ENCODE results near the gene TSC22D3.

The TSC22D3 gene

GRCh38 chrX:107773906-107774435 is 1.6 kb downstream of the TSC22D3 start:
- Histone ChIP-seq H3K27ac (ENCODE audit: low read depth, low read length) (no peak overlapping the region), H3K9ac (ENCODE audit: low read length) (no peak overlapping the region), H3K36me3 (ENCODE audit: control insufficient read depth, insufficient read depth, low read length) (no peaks in the 10 kb centered on the region), H3K4me3 (ENCODE audit: low read length) (peak overlapping the region; percentile 24), H3K27me3 (ENCODE audit: control insufficient read depth, insufficient read depth, low read length) (peaks cover 10% of the 10 kb centered on the region), H3K4me1 (ENCODE audit: control insufficient read depth, insufficient read depth, low read length) (peaks cover 5% of the 10 kb centered on the region)

GRCh38 chrX:107773206-107773605 is 2.4 kb downstream of the TSC22D3 start:
- Histone ChIP-seq H3K9ac (ENCODE audit: low read length) (no peak overlapping the region), H3K36me3 (ENCODE audit: control insufficient read depth, insufficient read depth, low read length) (no peaks in the 10 kb centered on the region), H3K27ac (ENCODE audit: low read depth, low read length) (no peak overlapping the region), H3K27me3 (ENCODE audit: control insufficient read depth, insufficient read depth, low read length) (peaks cover 13% of the 10 kb centered on the region), H3K4me1 (ENCODE audit: control insufficient read depth, insufficient read depth, low read length) (peaks cover 5% of the 10 kb centered on the region), H3K4me3 (ENCODE audit: low read length) (no peak overlapping the region)

DNA sequence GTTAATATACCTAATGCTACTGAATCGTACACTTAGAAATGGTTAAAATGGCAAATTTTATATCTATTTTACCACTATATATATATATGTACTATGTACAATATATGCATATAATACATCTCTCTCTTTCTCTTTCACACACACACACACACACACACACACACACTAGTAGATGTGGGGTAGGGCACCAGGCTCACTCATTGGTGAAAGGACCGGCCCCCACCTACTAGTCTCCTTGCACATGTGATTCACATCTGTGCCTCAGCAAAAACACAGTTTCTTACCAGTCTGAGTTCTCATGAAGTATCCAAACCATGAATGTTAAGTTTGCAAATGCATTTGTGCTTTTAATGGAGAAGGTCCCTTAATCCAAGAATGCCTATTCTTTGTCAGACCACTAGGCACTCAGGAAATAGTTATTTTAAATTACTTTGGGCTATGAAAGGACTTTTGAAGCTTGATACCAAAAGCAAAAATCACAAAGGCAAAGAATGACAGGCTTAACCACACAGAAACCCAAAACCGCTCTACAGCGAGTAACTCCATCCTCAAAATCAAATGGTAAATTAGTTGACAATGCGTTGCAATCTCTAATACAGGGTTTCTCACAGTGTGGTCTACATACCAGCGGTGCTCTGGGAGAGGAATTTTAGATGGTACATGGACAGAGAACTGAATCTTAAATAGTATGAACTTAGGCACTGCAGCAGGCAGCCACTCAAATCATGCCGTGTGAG is 5.8 kb downstream of the TSC22D3 start:
- Histone ChIP-seq H3K4me3 (ENCODE audit: low read length) (no peak overlapping the region), H3K27ac (ENCODE audit: low read depth, low read length) (no peak overlapping the region), H3K9ac (ENCODE audit: low read length) (no peak overlapping the region), H3K36me3 (ENCODE audit: control insufficient read depth, insufficient read depth, low read length) (no peaks in the 10 kb centered on the region), H3K4me1 (ENCODE audit: control insufficient read depth, insufficient read depth, low read length) (peaks cover under 1% of the 10 kb centered on the region), H3K27me3 (ENCODE audit: control insufficient read depth, insufficient read depth, low read length) (peaks cover 14% of the 10 kb centered on the region)

- no peak overlapping the region for H3K9ac ChIP-seq (ENCODE audit: low read length)
- H3K4me1 ChIP-seq (ENCODE audit: control insufficient read depth, insufficient read depth, low read length): no peaks in the 10 kb centered on the region
- no peak overlapping the region for H3K27ac ChIP-seq (ENCODE audit: low read depth, low read length)
- H3K36me3 ChIP-seq (ENCODE audit: control insufficient read depth, insufficient read depth, low read length): no peaks in the 10 kb centered on the region
- H3K27me3 ChIP-seq (ENCODE audit: control insufficient read depth, insufficient read depth, low read length): peaks cover 8% of the 10 kb centered on the region
- no peak overlapping the region for H3K4me3 ChIP-seq (ENCODE audit: low read length)
Observed at GRCh38 chrX:107768051-107768450, 7.5 kb downstream of the TSC22D3 start.

DNA sequence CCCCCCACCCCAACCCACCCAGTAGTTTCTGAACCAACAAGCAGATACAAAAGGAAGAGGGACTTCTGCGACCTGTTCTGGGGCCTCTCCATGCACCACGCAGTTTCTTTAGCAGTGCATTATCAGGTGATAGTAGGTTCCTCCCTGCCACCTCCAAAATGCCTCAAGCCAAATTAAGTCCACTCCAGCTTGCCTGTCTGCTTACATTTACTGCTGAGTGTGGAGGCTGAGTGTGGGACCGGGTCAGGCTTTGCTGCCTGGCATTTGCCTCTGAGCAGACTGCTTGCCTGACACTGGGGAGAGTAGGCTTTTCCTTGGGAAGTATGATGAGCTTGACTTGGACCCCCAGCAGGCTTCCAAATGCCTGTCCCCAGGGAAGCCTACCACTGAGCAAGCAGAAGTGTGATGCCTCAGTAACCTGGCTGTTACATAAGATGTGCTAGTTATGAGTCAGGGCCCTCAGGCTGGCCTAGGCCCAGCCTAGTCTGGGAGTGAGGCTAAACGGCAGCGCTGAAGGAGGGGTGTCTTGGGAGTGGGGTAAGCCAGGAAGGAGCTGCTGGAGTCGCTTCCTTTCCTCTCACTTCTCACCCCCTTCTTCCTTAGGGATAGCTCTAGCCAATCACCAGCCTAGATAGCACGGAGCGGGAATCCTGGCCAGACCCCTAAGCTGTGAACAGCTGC is 9.0 kb downstream of the TSC22D3 start:
- Histone ChIP-seq H3K4me1 (ENCODE audit: control insufficient read depth, insufficient read depth, low read length) (no peaks in the 10 kb centered on the region), H3K36me3 (ENCODE audit: control insufficient read depth, insufficient read depth, low read length) (no peaks in the 10 kb centered on the region), H3K4me3 (ENCODE audit: low read length) (no peak overlapping the region), H3K27ac (ENCODE audit: low read depth, low read length) (no peak overlapping the region), H3K27me3 (ENCODE audit: control insufficient read depth, insufficient read depth, low read length) (peaks cover 8% of the 10 kb centered on the region), H3K9ac (ENCODE audit: low read length) (no peak overlapping the region)

- H3K4me3 ChIP-seq (ENCODE audit: low read length): no peak overlapping the region
- H3K27ac ChIP-seq (ENCODE audit: low read depth, low read length): no peak overlapping the region
- no peak overlapping the region for H3K9ac ChIP-seq (ENCODE audit: low read length)
- H3K27me3 ChIP-seq (ENCODE audit: control insufficient read depth, insufficient read depth, low read length): peaks cover 8% of the 10 kb centered on the region
- no peaks in the 10 kb centered on the region for H3K36me3 ChIP-seq (ENCODE audit: control insufficient read depth, insufficient read depth, low read length)
- no peaks in the 10 kb centered on the region for H3K4me1 ChIP-seq (ENCODE audit: control insufficient read depth, insufficient read depth, low read length)
Observed at GRCh38 chrX:107764845-107765608, 10.6 kb downstream of the TSC22D3 start.

- Histone ChIP-seq H3K4me1 (ENCODE audit: control insufficient read depth, insufficient read depth, low read length) (no peaks in the 10 kb centered on the region), H3K4me3 (ENCODE audit: low read length) (no peak overlapping the region), H3K27ac (ENCODE audit: low read depth, low read length) (no peak overlapping the region), H3K27me3 (ENCODE audit: control insufficient read depth, insufficient read depth, low read length) (peaks cover 8% of the 10 kb centered on the region), H3K36me3 (ENCODE audit: control insufficient read depth, insufficient read depth, low read length) (no peaks in the 10 kb centered on the region), H3K9ac (ENCODE audit: low read length) (no peak overlapping the region)
Observed at GRCh38 chrX:107763647-107764046, 11.9 kb downstream of the TSC22D3 start.

GRCh38 chrX:107760304-107761077 is 15.1 kb downstream of the TSC22D3 start:
- no peaks in the 10 kb centered on the region for H3K27me3 ChIP-seq (ENCODE audit: control insufficient read depth, insufficient read depth, low read length)
- no peak overlapping the region for H3K9ac ChIP-seq (ENCODE audit: low read length)
- no peak overlapping the region for H3K27ac ChIP-seq (ENCODE audit: low read depth, low read length)
- no peaks in the 10 kb centered on the region for H3K36me3 ChIP-seq (ENCODE audit: control insufficient read depth, insufficient read depth, low read length)
- H3K4me3 ChIP-seq (ENCODE audit: low read length): no peak overlapping the region
- no peaks in the 10 kb centered on the region for H3K4me1 ChIP-seq (ENCODE audit: control insufficient read depth, insufficient read depth, low read length)

DNA sequence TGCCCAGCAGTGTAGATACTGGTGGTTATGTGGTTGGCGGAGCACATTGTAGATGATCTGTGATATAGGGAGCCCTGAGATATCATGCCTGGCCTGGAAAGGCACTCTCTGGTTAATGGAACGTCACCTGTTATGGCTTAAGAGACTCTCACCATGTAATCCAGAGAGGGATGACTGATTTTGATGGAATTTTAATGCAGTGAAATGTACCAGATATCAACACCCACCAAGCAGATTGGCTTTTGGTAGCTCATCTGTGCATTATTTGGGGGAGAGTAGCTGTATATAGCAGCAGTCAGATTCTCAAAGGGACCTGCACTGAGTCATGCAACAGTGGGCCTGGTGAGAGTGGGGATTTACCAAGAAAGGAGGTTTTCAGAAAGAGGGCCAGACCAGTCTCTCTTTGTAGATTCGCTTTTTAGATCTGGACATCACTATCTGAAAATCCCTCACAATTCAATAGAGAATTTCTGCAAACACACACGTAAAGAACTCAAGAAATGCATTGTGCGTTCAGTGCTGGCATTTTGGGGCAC is 17.3 kb downstream of the TSC22D3 start:
- Histone ChIP-seq H3K4me1 (ENCODE audit: control insufficient read depth, insufficient read depth, low read length) (no peaks in the 10 kb centered on the region), H3K9ac (ENCODE audit: low read length) (no peak overlapping the region), H3K4me3 (ENCODE audit: low read length) (no peak overlapping the region), H3K27me3 (ENCODE audit: control insufficient read depth, insufficient read depth, low read length) (no peaks in the 10 kb centered on the region), H3K27ac (ENCODE audit: low read depth, low read length) (no peak overlapping the region), H3K36me3 (ENCODE audit: control insufficient read depth, insufficient read depth, low read length) (no peaks in the 10 kb centered on the region)

GRCh38 chrX:107755721-107756120 is 19.9 kb downstream of the TSC22D3 start:
- H3K4me3 ChIP-seq (ENCODE audit: low read length): no peak overlapping the region
- no peak overlapping the region for H3K27ac ChIP-seq (ENCODE audit: low read depth, low read length)
- H3K9ac ChIP-seq (ENCODE audit: low read length): no peak overlapping the region
- no peaks in the 10 kb centered on the region for H3K36me3 ChIP-seq (ENCODE audit: control insufficient read depth, insufficient read depth, low read length)
- H3K4me1 ChIP-seq (ENCODE audit: control insufficient read depth, insufficient read depth, low read length): no peaks in the 10 kb centered on the region
- no peaks in the 10 kb centered on the region for H3K27me3 ChIP-seq (ENCODE audit: control insufficient read depth, insufficient read depth, low read length)

- Histone ChIP-seq H3K27ac (ENCODE audit: low read depth, low read length) (no peak overlapping the region), H3K4me3 (ENCODE audit: low read length) (no peak overlapping the region), H3K4me1 (ENCODE audit: control insufficient read depth, insufficient read depth, low read length) (no peaks in the 10 kb centered on the region), H3K9ac (ENCODE audit: low read length) (no peak overlapping the region), H3K27me3 (ENCODE audit: control insufficient read depth, insufficient read depth, low read length) (peaks cover 3% of the 10 kb centered on the region), H3K36me3 (ENCODE audit: control insufficient read depth, insufficient read depth, low read length) (no peaks in the 10 kb centered on the region)
Observed at GRCh38 chrX:107753187-107753586, 22.4 kb downstream of the TSC22D3 start.

Measured in rectal smooth muscle tissue (tissue), 1 donor.